ENCODE measurements around the gene ZNF157.

ZNF157 gene

GRCh38 chrX:47370278-47370677 is at the start of gene ZNF157:
Gene ZNF157, plus strand, starts transcription at chrX:47370578. Its CDS starts 91 bp downstream, at chrX:47370669.
- TF ChIP-seq EZH2 (optimal IDR thresholded peaks at IDR 0.05; ENCODE audit: low read depth, low read length) (no peak), EZH2phosphoT487 (IDR thresholded peaks at IDR 0.05; ENCODE audit: low read length) (no peak), CTCF (IDR thresholded peaks at IDR 0.05; ENCODE audit: low read length) (no peak)
- no peaks in the 10 kb centered on the region for H3K4me1 ChIP-seq (ENCODE audit: low read length)
- H2AFZ ChIP-seq (ENCODE audit: low read length) = no peak within 1 kb of the TSS
- H3K4me2 ChIP-seq (ENCODE audit: low read depth, low read length) = no peak within 1 kb of the TSS
- no peak within 1 kb of the TSS for H3K4me3 ChIP-seq (ENCODE audit: low read length)
- no peak within 1 kb of the TSS for H3K9ac ChIP-seq (ENCODE audit: low read length)
- H3K27ac ChIP-seq (ENCODE audit: low read length) = no peak within 1 kb of the TSS
- no peaks in the 10 kb centered on the region for H3K36me3 ChIP-seq (replicated peaks; ENCODE audit: insufficient read depth, low read length)
- no peaks in the 10 kb centered on the region for H3F3A ChIP-seq (ENCODE audit: insufficient read depth, low read length)
- H4K20me1 ChIP-seq (ENCODE audit: insufficient read depth, low read length) = no peaks in the 10 kb centered on the region
- H3K9me2 ChIP-seq (replicated peaks; ENCODE audit: insufficient read depth, low read length) = no peaks in the 10 kb centered on the region
- DNase-seq = no peak
- no peaks in the 10 kb centered on the region for H3K9me3 ChIP-seq (replicated peaks; ENCODE audit: insufficient read depth, low read length)
- no peaks in the 10 kb centered on the region for H3K27me3 ChIP-seq (replicated peaks; ENCODE audit: insufficient read depth, low read length)
- no peaks in the 10 kb centered on the region for H3K79me2 ChIP-seq (ENCODE audit: low read length)

- no peak overlapping the region for H3K4me2 ChIP-seq (ENCODE audit: low read depth, low read length)
- H3K27ac ChIP-seq (ENCODE audit: low read length) = no peak overlapping the region
- H2AFZ ChIP-seq (ENCODE audit: low read length) = no peak overlapping the region
- no peaks in the 10 kb centered on the region for H3K4me1 ChIP-seq (ENCODE audit: low read length)
- no peaks in the 10 kb centered on the region for H3K27me3 ChIP-seq (replicated peaks; ENCODE audit: insufficient read depth, low read length)
- no peaks in the 10 kb centered on the region for H4K20me1 ChIP-seq (ENCODE audit: insufficient read depth, low read length)
- no peak overlapping the region for H3K4me3 ChIP-seq (ENCODE audit: low read length)
- DNase-seq = no peak
- TF ChIP-seq CTCF (IDR thresholded peaks at IDR 0.05; ENCODE audit: low read length) = no peak
- no peak for TF ChIP-seq EZH2 (optimal IDR thresholded peaks at IDR 0.05; ENCODE audit: low read depth, low read length)
- no peak overlapping the region for H3K9ac ChIP-seq (ENCODE audit: low read length)
- H3K79me2 ChIP-seq (ENCODE audit: low read length) = no peaks in the 10 kb centered on the region
- H3K9me2 ChIP-seq (replicated peaks; ENCODE audit: insufficient read depth, low read length) = no peaks in the 10 kb centered on the region
- no peaks in the 10 kb centered on the region for H3K36me3 ChIP-seq (replicated peaks; ENCODE audit: insufficient read depth, low read length)
- no peaks in the 10 kb centered on the region for H3F3A ChIP-seq (ENCODE audit: insufficient read depth, low read length)
- H3K9me3 ChIP-seq (replicated peaks; ENCODE audit: insufficient read depth, low read length) = no peaks in the 10 kb centered on the region
Observed at GRCh38 chrX:47321386-47321785, 49.0 kb upstream of the ZNF157 start.

GRCh38 chrX:47321823-47322371 is 48.5 kb upstream of the ZNF157 start:
- no peaks in the 10 kb centered on the region for H3K36me3 ChIP-seq (replicated peaks; ENCODE audit: insufficient read depth, low read length)
- no peak overlapping the region for H3K9ac ChIP-seq (ENCODE audit: low read length)
- H3K4me2 ChIP-seq (ENCODE audit: low read depth, low read length) = no peak overlapping the region
- no peaks in the 10 kb centered on the region for H3K79me2 ChIP-seq (ENCODE audit: low read length)
- no peaks in the 10 kb centered on the region for H3K9me3 ChIP-seq (replicated peaks; ENCODE audit: insufficient read depth, low read length)
- no peak overlapping the region for H3K27ac ChIP-seq (ENCODE audit: low read length)
- H3K4me3 ChIP-seq (ENCODE audit: low read length) = no peak overlapping the region
- no peaks in the 10 kb centered on the region for H3K4me1 ChIP-seq (ENCODE audit: low read length)
- TF ChIP-seq EZH2phosphoT487 (IDR thresholded peaks at IDR 0.05; ENCODE audit: low read length) (no peak), EZH2 (optimal IDR thresholded peaks at IDR 0.05; ENCODE audit: low read depth, low read length) (no peak), CTCF (IDR thresholded peaks at IDR 0.05; ENCODE audit: low read length) (no peak)
- no peak for DNase-seq
- H2AFZ ChIP-seq (ENCODE audit: low read length) = no peak overlapping the region
- H3K27me3 ChIP-seq (replicated peaks; ENCODE audit: insufficient read depth, low read length) = no peaks in the 10 kb centered on the region
- no peaks in the 10 kb centered on the region for H4K20me1 ChIP-seq (ENCODE audit: insufficient read depth, low read length)
- H3F3A ChIP-seq (ENCODE audit: insufficient read depth, low read length) = no peaks in the 10 kb centered on the region
- H3K9me2 ChIP-seq (replicated peaks; ENCODE audit: insufficient read depth, low read length) = no peaks in the 10 kb centered on the region

Data from MM.1S (cell line).